Thymus (tissue), 11 donors: ENCODE data around the gene FAM83D. TPM values are rescaled to one million over a fixed set of nuclear protein-coding genes. Genes with fewer than 3 reads are reported as not detected.
A peak's percentile ranks its signal among the peaks of the same experiment; 100 is the strongest.
"Not testable (repeated sequence)": the region's sequence is repeated elsewhere in the genome, so short reads cannot be mapped to it uniquely, and the experiment has no call there.

Source experiments
- DNase-seq, 9 donors: peaks; one replicate each; pipeline ENCODE4 v3.0.0-alpha.2; 2013; ENCODE audit warnings: low spot score in 9 of 9, low read depth in 6 of 9, missing footprints in 1 of 9
- H3K27ac ChIP-seq, 2 donors: one replicate each; pipeline ENCODE4 v1.5.1; 2013; ENCODE audit warnings: control low read depth in 1 of 2, low read depth in 1 of 2, low read length in 1 of 2, mild to moderate bottlenecking in 1 of 2, moderate library complexity in 1 of 2
- H3K27me3 ChIP-seq, 2 donors: one replicate each; pipeline ENCODE4 v1.5.1; 2013; ENCODE audit warnings: low read length in 1 of 2; ENCODE audit not compliant: control insufficient read depth in 2 of 2, insufficient read depth in 1 of 2
- H3K36me3 ChIP-seq, 2 donors: one replicate each; pipeline ENCODE4 v1.5.1; 2013; ENCODE audit warnings: low read length in 1 of 2, mild to moderate bottlenecking in 1 of 2, moderate library complexity in 1 of 2; ENCODE audit not compliant: control insufficient read depth in 2 of 2, insufficient read depth in 2 of 2
- H3K4me1 ChIP-seq, 2 donors: one replicate each; pipeline ENCODE4 v1.5.1; 2013; ENCODE audit warnings: low read length in 2 of 2; ENCODE audit not compliant: control insufficient read depth in 2 of 2, insufficient read depth in 2 of 2
- H3K4me3 ChIP-seq, 2 donors: one replicate each; pipeline ENCODE4 v1.5.1; 2013; ENCODE audit warnings: low read length in 2 of 2, control low read depth in 1 of 2, mild to moderate bottlenecking in 1 of 2
- H3K9me3 ChIP-seq, 2 donors: one replicate each; pipeline ENCODE4 v1.5.1; 2013; ENCODE audit warnings: low read length in 1 of 2, mild to moderate bottlenecking in 1 of 2; ENCODE audit not compliant: control insufficient read depth in 2 of 2, insufficient read depth in 1 of 2
- WGBS: extraction: QIAGEN DNeasy Blood & Tissue Kit; methylation state at CpG from one replicate; pipeline ENCODE4 v1.1.7; 2013; 5-methylcytosine and 5-hydroxymethylcytosine counted together
- polyA plus RNA-seq: library from polyadenylated mRNA; stranded (reverse); fragments of 200-250 nt; gene quantifications from one replicate; pipeline ENCODE4 v1.2.3, GENCODE V29; 2013
- total RNA-seq: library from RNA; stranded (reverse); fragments of 120-200 nt; gene quantifications from one replicate; pipeline ENCODE4 v1.2.4, GENCODE V29; 2013
- donor health status: healthy.

The FAM83D gene
- total and polyA plus RNA-seq, 2 donors: 2.5 to 9.6 TPM

GRCh38 chr20:38982291-38982690 is 56.1 kb downstream of the FAM83D start:
- Histone ChIP-seq H3K27ac (no peak overlapping the region), H3K27me3 (no peaks in the 10 kb centered on the region), H3K4me3 (no peak overlapping the region), H3K4me1 (no peaks in the 10 kb centered on the region), H3K9me3 (no peaks in the 10 kb centered on the region), H3K36me3 (peaks cover 3% of the 10 kb centered on the region in 2 donors)
- WGBS: 98% methylated on average over 1 of the region's 1 CpG
- DNase-seq: no peak

- DNase-seq: no peak
- 95% methylated on average over 4 of the region's 4 CpGs for WGBS
- H3K27ac ChIP-seq: no peak overlapping the region
- no peaks in the 10 kb centered on the region for H3K9me3 ChIP-seq
- H3K4me3 ChIP-seq: no peak overlapping the region
- no peaks in the 10 kb centered on the region for H3K4me1 ChIP-seq
- no peaks in the 10 kb centered on the region for H3K27me3 ChIP-seq
- peaks cover 3 to 8% of the 10 kb centered on the region in 2 donors for H3K36me3 ChIP-seq
These were observed 58.8 kb downstream of the FAM83D start for GRCh38 chr20:38985060-38985459.

GRCh38 chr20:38985603-38986170 is 59.5 kb downstream of the FAM83D start:
- H3K27me3 ChIP-seq: no peaks in the 10 kb centered on the region
- no peak overlapping the region for H3K4me3 ChIP-seq
- WGBS: 96% methylated on average over 1 of the region's 1 CpG
- no peak for DNase-seq
- no peaks in the 10 kb centered on the region for H3K9me3 ChIP-seq
- no peak overlapping the region for H3K27ac ChIP-seq
- H3K36me3 ChIP-seq: peaks cover 3 to 9% of the 10 kb centered on the region in 2 donors
- H3K4me1 ChIP-seq: no peaks in the 10 kb centered on the region

GRCh38 chr20:38986663-38987062 is 60.4 kb downstream of the FAM83D start:
- H3K27me3 ChIP-seq: no peaks in the 10 kb centered on the region
- H3K4me3 ChIP-seq: no peak overlapping the region
- over 99% methylated on average over 2 of the region's 2 CpGs for WGBS
- peaks cover 3 to 9% of the 10 kb centered on the region in 2 donors for H3K36me3 ChIP-seq
- no peaks in the 10 kb centered on the region for H3K4me1 ChIP-seq
- H3K9me3 ChIP-seq: no peaks in the 10 kb centered on the region
- H3K27ac ChIP-seq: no peak overlapping the region
- no peak for DNase-seq

GRCh38 chr20:38987777-38988176 is 61.6 kb downstream of the FAM83D start:
- Histone ChIP-seq H3K36me3 (peaks cover 3 to 9% of the 10 kb centered on the region in 2 donors), H3K9me3 (no peaks in the 10 kb centered on the region), H3K27me3 (no peaks in the 10 kb centered on the region), H3K4me3 (no peak overlapping the region), H3K27ac (no peak overlapping the region), H3K4me1 (no peaks in the 10 kb centered on the region)
- WGBS: 95% methylated on average over 4 of the region's 4 CpGs
- peak in 1 of 9 donors; percentile 2 for DNase-seq

GRCh38 chr20:38990728-38991127 is 64.5 kb downstream of the FAM83D start:
- 99% methylated on average over 1 of the region's 1 CpG for WGBS
- Histone ChIP-seq H3K4me1 (no peaks in the 10 kb centered on the region), H3K36me3 (peaks cover 0 to 5% of the 10 kb centered on the region in 2 donors), H3K27me3 (no peaks in the 10 kb centered on the region), H3K27ac (no peak overlapping the region), H3K9me3 (no peaks in the 10 kb centered on the region), H3K4me3 (no peak overlapping the region)
- no peak for DNase-seq

GRCh38 chr20:38991814-38992704 is 65.8 kb downstream of the FAM83D start:
- WGBS: 94% methylated on average over 5 of the region's 5 CpGs
- DNase-seq: no peak
- Histone ChIP-seq H3K4me1 (no peaks in the 10 kb centered on the region), H3K27ac (no peak overlapping the region), H3K36me3 (peaks cover 4 to 8% of the 10 kb centered on the region in 2 donors), H3K9me3 (no peaks in the 10 kb centered on the region), H3K4me3 (no peak overlapping the region), H3K27me3 (no peaks in the 10 kb centered on the region)

- H3K4me1 ChIP-seq: no peaks in the 10 kb centered on the region
- peaks cover 16 to 17% of the 10 kb centered on the region in 2 donors for H3K36me3 ChIP-seq
- WGBS: over 99% methylated on average over 3 of the region's 3 CpGs
- H3K27ac ChIP-seq: no peak overlapping the region
- DNase-seq: no peak
- H3K27me3 ChIP-seq: no peaks in the 10 kb centered on the region
- no peak overlapping the region for H3K4me3 ChIP-seq
- H3K9me3 ChIP-seq: no peaks in the 10 kb centered on the region
These were observed 69.4 kb downstream of the FAM83D start for GRCh38 chr20:38995536-38996044.

GRCh38 chr20:38996866-38997265 is 70.6 kb downstream of the FAM83D start:
- 91% methylated on average over 1 of the region's 1 CpG for WGBS
- not testable (repeated sequence) for H3K27ac ChIP-seq, H3K9me3 ChIP-seq, H3K4me1 ChIP-seq, H3K4me3 ChIP-seq, H3K27me3 ChIP-seq, DNase-seq
- peaks cover 17 to 21% of the 10 kb centered on the region in 2 donors for H3K36me3 ChIP-seq
